ENCODE results near the gene PALLD. TPM values are rescaled to one million over a fixed set of nuclear protein-coding genes. Genes with fewer than 3 reads are reported as not detected.

Gene PALLD
- total RNA-seq, 6 experiments from 2014 or later: 7.7 to 81.6 (median 24.8) TPM

GRCh38 chr4:168580228-168580627, 83.4 kb downstream of the PALLD start:
- no peak overlapping the region for H3K27ac ChIP-seq
- no peaks in the 10 kb centered on the region for H3K36me3 ChIP-seq
- TF ChIP-seq POLR2A (IDR thresholded peaks at IDR 0.05) (no peak), CTCF (IDR thresholded peaks at IDR 0.05) (no peak)
- H3K9me3 ChIP-seq: no peaks in the 10 kb centered on the region
- intact Hi-C loops (cut with DNase I): no loop called here
- no peaks in the 10 kb centered on the region for H3K27me3 ChIP-seq
- ATAC-seq (no peak), DNase-seq (no peak)
- WGBS (ENCODE audit: insufficient coverage, low coverage, low lambda C conversion rate, missing lambda C conversion rate): 72% methylated on average over 2 of the region's 2 CpGs
- H3K4me3 ChIP-seq: no peak overlapping the region
- H3K4me1 ChIP-seq: no peaks in the 10 kb centered on the region

GRCh38 chr4:168584321-168584771, 87.5 kb downstream of the PALLD start:
- DNase-seq (no peak), ATAC-seq (no peak)
- H3K27ac ChIP-seq: no peak overlapping the region
- no peaks in the 10 kb centered on the region for H3K9me3 ChIP-seq
- no peaks in the 10 kb centered on the region for H3K36me3 ChIP-seq
- intact Hi-C loops (cut with DNase I): no loop called here
- no peak for TF ChIP-seq CTCF (IDR thresholded peaks at IDR 0.05)
- no peak for TF ChIP-seq POLR2A (IDR thresholded peaks at IDR 0.05)
- 47% methylated on average over 2 of the region's 2 CpGs for WGBS (ENCODE audit: insufficient coverage, low coverage, low lambda C conversion rate, missing lambda C conversion rate)
- no peaks in the 10 kb centered on the region for H3K27me3 ChIP-seq
- H3K4me1 ChIP-seq: no peaks in the 10 kb centered on the region
- H3K4me3 ChIP-seq: no peak overlapping the region

DNA sequence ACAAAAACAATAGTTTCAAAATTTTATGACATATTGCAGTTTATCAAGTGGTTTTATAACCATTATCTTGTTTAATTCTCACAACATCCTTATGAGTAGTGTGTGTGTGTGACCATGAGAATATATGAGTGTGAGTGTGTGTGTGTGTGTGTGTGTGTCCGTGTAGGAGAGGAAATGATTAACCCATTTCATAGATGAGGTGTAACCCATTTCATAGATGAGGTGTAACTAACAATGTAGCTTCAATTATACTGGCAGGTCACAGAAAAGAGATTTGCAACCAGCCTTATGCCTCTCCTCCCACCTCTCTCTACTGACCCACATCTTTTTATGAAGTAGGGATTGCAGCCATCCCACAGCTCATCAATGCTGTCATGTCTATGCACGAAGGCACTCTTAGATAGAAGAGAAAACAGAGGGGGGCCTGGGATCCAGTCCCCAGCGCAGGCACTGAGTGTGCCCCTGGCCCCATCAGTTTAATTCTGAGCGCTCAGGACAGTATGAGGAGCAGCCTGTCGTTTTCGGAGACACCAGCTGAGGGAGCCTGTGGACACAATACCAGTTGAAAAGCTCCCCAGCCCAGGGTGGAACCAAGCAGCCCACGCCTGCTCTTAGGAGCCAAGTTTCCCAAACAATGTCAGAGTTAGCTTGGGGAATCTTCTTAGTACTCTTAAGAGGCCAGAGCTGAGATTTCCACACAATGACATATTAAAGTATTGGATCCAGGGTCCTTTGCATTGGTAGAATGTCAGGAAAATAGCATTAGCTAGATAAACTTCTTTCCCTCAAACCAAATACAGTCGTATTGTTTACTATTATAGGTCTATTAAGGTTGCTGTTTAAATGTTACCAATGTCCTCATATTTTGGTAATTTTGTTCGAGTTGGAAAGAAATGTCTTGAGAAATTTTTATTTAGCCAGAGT, 88.6 kb downstream of the PALLD start:
- Histone ChIP-seq H3K4me3 (no peak overlapping the region), H3K9me3 (no peaks in the 10 kb centered on the region), H3K36me3 (no peaks in the 10 kb centered on the region), H3K4me1 (no peaks in the 10 kb centered on the region), H3K27ac (no peak overlapping the region), H3K27me3 (no peaks in the 10 kb centered on the region)
- DNase-seq (peak; percentile 65 to 73 (median 67)), ATAC-seq (peak; percentile 97 to 100 (median 99))
- TF ChIP-seq CTCF (IDR thresholded peaks at IDR 0.05) (peak; percentile 62 to 65 (median 63)), POLR2A (IDR thresholded peaks at IDR 0.05) (no peak)
- intact Hi-C loops (cut with DNase I): no loop called here
- WGBS (ENCODE audit: insufficient coverage, low coverage, low lambda C conversion rate, missing lambda C conversion rate): 22% methylated on average over 9 of the region's 9 CpGs

DNA sequence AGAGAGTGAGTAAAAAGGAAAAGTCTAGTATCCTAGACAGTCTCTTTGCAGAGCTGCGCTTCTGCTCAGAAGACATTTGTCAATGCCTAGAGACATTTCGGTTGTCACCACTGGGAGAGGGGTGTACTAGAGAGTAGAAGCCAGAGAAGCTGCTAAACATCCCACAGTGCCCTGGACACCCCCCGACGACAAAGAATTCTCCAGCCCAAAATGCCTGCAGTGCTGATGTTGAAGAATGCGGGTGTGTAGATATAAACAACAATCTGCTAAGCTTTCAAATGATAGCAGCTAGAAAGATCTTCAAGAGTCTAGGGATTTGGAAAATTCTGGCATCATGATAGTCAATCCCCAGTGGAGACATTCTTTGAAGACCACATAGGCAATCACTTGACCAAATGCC, 90.1 kb downstream of the PALLD start:
- ATAC-seq (no peak), DNase-seq (no peak)
- H3K4me3 ChIP-seq: no peak overlapping the region
- intact Hi-C loops (cut with DNase I): no loop called here
- TF ChIP-seq POLR2A (IDR thresholded peaks at IDR 0.05) (no peak), CTCF (IDR thresholded peaks at IDR 0.05) (no peak)
- no peaks in the 10 kb centered on the region for H3K27me3 ChIP-seq
- H3K27ac ChIP-seq: no peak overlapping the region
- 45% methylated on average over 5 of the region's 5 CpGs for WGBS (ENCODE audit: insufficient coverage, low coverage, low lambda C conversion rate, missing lambda C conversion rate)
- H3K4me1 ChIP-seq: no peaks in the 10 kb centered on the region
- H3K9me3 ChIP-seq: no peaks in the 10 kb centered on the region
- no peaks in the 10 kb centered on the region for H3K36me3 ChIP-seq

Data from right lobe of liver (tissue), 6 donors.